Trophoblast cell (in vitro differentiated cells and primary cell): ENCODE data around the gene ARHGEF39. TPM values are rescaled to one million over a fixed set of nuclear protein-coding genes. Genes with fewer than 3 reads are reported as not detected.

Experiments
- DNase-seq, 2 donors: peaks; one replicate each; pipeline ENCODE4 v3.0.0-alpha.2; 2016
- H2AFZ ChIP-seq: 2 replicates; pipeline ENCODE4 v1.6.1; 2013; ENCODE audit warnings: low read length, moderate library complexity, mild to moderate bottlenecking; ENCODE audit not compliant: insufficient read depth, poor library complexity
- H2AK5ac ChIP-seq: 2 replicates; pipeline ENCODE4 v1.6.1; 2013; ENCODE audit warnings: mild to moderate bottlenecking, low read length
- H2BK120ac ChIP-seq: 2 replicates; pipeline ENCODE4 v1.6.1; 2013; ENCODE audit warnings: low read length, mild to moderate bottlenecking, moderate library complexity; ENCODE audit not compliant: insufficient read depth, poor library complexity
- H2BK12ac ChIP-seq: 2 replicates; pipeline ENCODE4 v1.6.1; 2013; ENCODE audit warnings: mild to moderate bottlenecking, low read length, moderate library complexity
- H2BK5ac ChIP-seq: 2 replicates; pipeline ENCODE4 v1.6.1; 2013; ENCODE audit warnings: low read length, low read depth, moderate library complexity, mild to moderate bottlenecking; ENCODE audit not compliant: poor library complexity
- H3K14ac ChIP-seq: 2 replicates; pipeline ENCODE4 v1.6.1; 2013; ENCODE audit warnings: mild to moderate bottlenecking, low read length
- H3K18ac ChIP-seq: 2 replicates; pipeline ENCODE4 v1.6.1; 2013; ENCODE audit warnings: mild to moderate bottlenecking, low read length
- H3K23ac ChIP-seq: 2 replicates; pipeline ENCODE4 v1.6.1; 2013; ENCODE audit warnings: low read length
- H3K27ac ChIP-seq: 2 replicates; pipeline ENCODE4 v1.5.1; 2013; ENCODE audit warnings: low read depth, mild to moderate bottlenecking, inconsistent platforms, low read length, moderate library complexity
- H3K27me3 ChIP-seq: 2 replicates; pipeline ENCODE4 v1.6.1; 2013; ENCODE audit warnings: inconsistent platforms, mild to moderate bottlenecking, low read length, moderate library complexity; ENCODE audit not compliant: insufficient read depth
- H3K36me3 ChIP-seq, 2 experiments: 1 replicate in 1 of 2; 2 replicates in 1 of 2; pipeline ENCODE4 v1.6.1; 2013; ENCODE audit warnings: low read length in 2 of 2, mild to moderate bottlenecking in 2 of 2, moderate library complexity in 1 of 2; ENCODE audit not compliant: insufficient read depth in 2 of 2, control insufficient read depth in 1 of 2
- H3K4ac ChIP-seq: 2 replicates; pipeline ENCODE4 v1.6.1; 2013; ENCODE audit warnings: low read depth, mild to moderate bottlenecking, low read length, moderate library complexity
- H3K4me1 ChIP-seq, 2 experiments: 1 replicate in 1 of 2; 2 replicates in 1 of 2; pipeline ENCODE4 v1.6.1; 2013; ENCODE audit warnings: low read length in 2 of 2, mild to moderate bottlenecking in 2 of 2, moderate library complexity in 1 of 2; ENCODE audit not compliant: insufficient read depth in 2 of 2, control insufficient read depth in 1 of 2
- H3K4me2 ChIP-seq: 2 replicates; pipeline ENCODE4 v1.6.1; 2013; ENCODE audit warnings: inconsistent platforms, mild to moderate bottlenecking, low read length, moderate library complexity
- H3K4me3 ChIP-seq: 2 replicates; pipeline ENCODE4 v1.5.1; 2013; ENCODE audit warnings: mild to moderate bottlenecking, low read depth, low read length, inconsistent platforms
- H3K79me1 ChIP-seq: one replicate; pipeline ENCODE4 v1.6.1; 2013; ENCODE audit warnings: low read length
- H3K79me2 ChIP-seq: 2 replicates; pipeline ENCODE4 v1.6.1; 2013; ENCODE audit warnings: low read length, mild to moderate bottlenecking; ENCODE audit not compliant: control insufficient read depth, insufficient read depth, poor library complexity
- H3K9ac ChIP-seq: 2 replicates; pipeline ENCODE4 v1.6.1; 2013; ENCODE audit warnings: mild to moderate bottlenecking, low read length
- H3K9me3 ChIP-seq: 2 replicates; pipeline ENCODE4 v1.6.1; 2013; ENCODE audit warnings: low read depth, mild to moderate bottlenecking, control low read depth, inconsistent platforms, low read length; ENCODE audit not compliant: insufficient read depth
- H4K12ac ChIP-seq: 2 replicates; pipeline ENCODE4 v1.6.1; 2013; ENCODE audit warnings: low read depth, mild to moderate bottlenecking, low read length, moderate library complexity
- H4K8ac ChIP-seq: 2 replicates; pipeline ENCODE4 v1.6.1; 2013; ENCODE audit warnings: low read depth, mild to moderate bottlenecking, low read length, moderate library complexity
- H4K91ac ChIP-seq: one replicate; pipeline ENCODE4 v1.6.1; 2013; ENCODE audit warnings: low read depth, mild to moderate bottlenecking, low read length, moderate library complexity
- whole genome bisulfite sequencing: extraction: QIAGEN DNeasy Blood & Tissue Kit; methylation state at CpG from one replicate; pipeline ENCODE4 v1.1.7; 2013; ENCODE audit warnings: missing lambda C conversion rate; ENCODE audit not compliant: insufficient read length, insufficient coverage; ENCODE audit errors: extremely low coverage; 5-methylcytosine and 5-hydroxymethylcytosine counted together
- polyA plus RNA-seq: library from polyadenylated mRNA; stranded (reverse); fragments of 200-250 nt; gene quantifications from 2 replicates; pipeline ENCODE4 v1.2.3, GENCODE V29; 2013

The ARHGEF39 gene
- polyA plus RNA-seq: 6.7 and 7.0 TPM in 2 replicates

GRCh38 chr9:35664531-35665470 lies at the start of gene ARHGEF39:
Gene ARHGEF39 (minus strand): TSS chr9:35665195. CDS start chr9:35665169, 26 bp downstream.
- Histone ChIP-seq H3K18ac (peak within 1 kb of the TSS; percentile 93), H3K4me2 (peak within 1 kb of the TSS; percentile 89), H3K79me1 (peaks cover 6% of the 10 kb centered on the region), H3K23ac (no peak within 1 kb of the TSS), H2AFZ (peak within 1 kb of the TSS; percentile 95), H3K27ac (no peak within 1 kb of the TSS), H3K4me3 (peak within 1 kb of the TSS; percentile 80), H3K4me1 (peaks cover 17 to 23% of the 10 kb centered on the region in 2 experiments), H2BK12ac (no peak within 1 kb of the TSS), H2AK5ac (peak within 1 kb of the TSS; percentile 81), H4K12ac (peak within 1 kb of the TSS; percentile 88), H4K8ac (peak within 1 kb of the TSS; percentile 95), H3K27me3 (no peaks in the 10 kb centered on the region), H3K36me3 (peaks cover 13 to 16% of the 10 kb centered on the region in 2 experiments), H4K91ac (peak within 1 kb of the TSS; percentile 95), H3K9me3 (peaks cover 2% of the 10 kb centered on the region), H2BK5ac (peak within 1 kb of the TSS; percentile 60), H2BK120ac (peak within 1 kb of the TSS; percentile 77), H3K14ac (peak within 1 kb of the TSS; percentile 94), H3K4ac (peak within 1 kb of the TSS; percentile 82), H3K9ac (peak within 1 kb of the TSS; percentile 83), H3K79me2 (peaks cover 5% of the 10 kb centered on the region)
- no CpG with 5 or more reads among the region's 58 CpGs for WGBS
- DNase-seq: peak; percentile 73 to 85

- Histone ChIP-seq H3K23ac (no peak overlapping the region), H2BK12ac (no peak overlapping the region), H3K4ac (no peak overlapping the region), H3K27me3 (no peaks in the 10 kb centered on the region), H3K9ac (no peak overlapping the region), H3K4me2 (no peak overlapping the region), H3K4me1 (no peaks in the 10 kb centered on the region), H3K14ac (no peak overlapping the region), H3K4me3 (no peak overlapping the region), H4K91ac (no peak overlapping the region), H3K27ac (no peak overlapping the region), H2AK5ac (no peak overlapping the region), H3K18ac (no peak overlapping the region), H3K36me3 (peaks cover 71 to 82% of the 10 kb centered on the region in 2 experiments), H3K79me1 (no peaks in the 10 kb centered on the region), H4K12ac (no peak overlapping the region), H2AFZ (no peak overlapping the region), H2BK120ac (no peak overlapping the region), H3K9me3 (no peaks in the 10 kb centered on the region), H3K79me2 (no peaks in the 10 kb centered on the region), H4K8ac (no peak overlapping the region), H2BK5ac (no peak overlapping the region)
- no CpG with 5 or more reads among the region's 6 CpGs for WGBS
- no peak for DNase-seq
Observed at GRCh38 chr9:35714123-35714522, 49.1 kb upstream of the ARHGEF39 start.

DNA sequence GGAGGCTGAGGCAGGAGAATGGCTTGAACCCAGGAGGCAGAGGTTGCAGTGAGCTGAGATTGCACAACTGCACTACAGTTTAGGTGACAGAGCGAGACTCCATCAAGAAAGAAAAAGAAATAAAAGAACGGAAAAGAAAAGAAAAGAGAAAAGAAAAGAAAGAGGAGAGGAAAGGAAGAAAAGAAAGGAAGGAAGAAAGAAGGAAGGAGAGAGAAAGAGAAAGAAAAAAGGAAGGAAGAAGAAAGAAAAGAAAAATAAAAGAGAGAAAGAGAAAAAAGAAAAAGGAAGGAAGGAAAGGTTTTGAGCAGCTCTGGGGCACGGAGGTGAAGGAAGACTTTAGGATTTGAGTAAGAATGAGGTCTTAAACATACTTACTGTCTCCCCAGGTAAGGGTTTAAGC lies 48.6 kb upstream of the ARHGEF39 start:
- Histone ChIP-seq H2BK5ac (no peak overlapping the region), H3K27ac (no peak overlapping the region), H3K18ac (no peak overlapping the region), H3K79me1 (no peaks in the 10 kb centered on the region), H3K36me3 (peaks cover 68 to 77% of the 10 kb centered on the region in 2 experiments), H2AK5ac (no peak overlapping the region), H3K4ac (no peak overlapping the region), H3K4me2 (no peak overlapping the region), H3K14ac (no peak overlapping the region), H4K91ac (no peak overlapping the region), H2BK120ac (no peak overlapping the region), H2AFZ (no peak overlapping the region), H3K4me1 (no peaks in the 10 kb centered on the region), H3K9me3 (no peaks in the 10 kb centered on the region), H4K12ac (no peak overlapping the region), H2BK12ac (no peak overlapping the region), H3K4me3 (no peak overlapping the region), H3K79me2 (no peaks in the 10 kb centered on the region), H4K8ac (no peak overlapping the region), H3K9ac (no peak overlapping the region), H3K27me3 (no peaks in the 10 kb centered on the region), H3K23ac (no peak overlapping the region)
- no CpG with 5 or more reads among the region's 3 CpGs for WGBS
- DNase-seq: no peak

GRCh38 chr9:35712762-35713400 lies 47.9 kb upstream of the ARHGEF39 start:
- Histone ChIP-seq H4K8ac (no peak overlapping the region), H2BK12ac (no peak overlapping the region), H3K27ac (no peak overlapping the region), H3K9me3 (no peaks in the 10 kb centered on the region), H3K36me3 (peaks cover 67 to 75% of the 10 kb centered on the region in 2 experiments), H3K14ac (no peak overlapping the region), H3K23ac (no peak overlapping the region), H4K12ac (no peak overlapping the region), H3K4ac (no peak overlapping the region), H3K4me1 (no peaks in the 10 kb centered on the region), H2AK5ac (no peak overlapping the region), H3K4me2 (no peak overlapping the region), H2AFZ (no peak overlapping the region), H3K79me1 (no peaks in the 10 kb centered on the region), H3K9ac (no peak overlapping the region), H2BK120ac (no peak overlapping the region), H3K27me3 (no peaks in the 10 kb centered on the region), H2BK5ac (no peak overlapping the region), H4K91ac (no peak overlapping the region), H3K79me2 (no peaks in the 10 kb centered on the region), H3K18ac (no peak overlapping the region), H3K4me3 (no peak overlapping the region)
- DNase-seq: no peak
- WGBS: no CpG with 5 or more reads among the region's 11 CpGs
